ENCODE data around the gene AKR1C2. TPM values are rescaled to one million over a fixed set of nuclear protein-coding genes. Genes with fewer than 3 reads are reported as not detected.
"Not testable (repeated sequence)": the region's sequence is repeated elsewhere in the genome, so short reads cannot be mapped to it uniquely, and the experiment has no call there.

AKR1C2 gene
- total RNA-seq, 1 donor from 2014 or later, result 0.41 TPM

- no peak for FAIRE-seq
- Histone ChIP-seq H3K27ac (ENCODE audit: low read depth, low read length) (no peak overlapping the region), H3K4me1 (ENCODE audit: insufficient read depth, low read length) (no peaks in the 10 kb centered on the region), H3K4me2 (ENCODE audit: low read length) (no peak overlapping the region), H2AFZ (ENCODE audit: low read depth, low read length) (no peak overlapping the region), H3K79me2 (ENCODE audit: insufficient read depth, low read length) (no peaks in the 10 kb centered on the region), H3K9ac (ENCODE audit: low read length) (no peak overlapping the region), H4K20me1 (ENCODE audit: insufficient read depth, low read length) (no peaks in the 10 kb centered on the region), H3K36me3 (ENCODE audit: insufficient read depth, low read length) (no peaks in the 10 kb centered on the region), H3K9me3 (ENCODE audit: insufficient read depth, low read depth, low read length) (no peaks in the 10 kb centered on the region), H3K27me3 (ENCODE audit: insufficient read depth, low read length) (no peaks in the 10 kb centered on the region), H3K4me3 (ENCODE audit: insufficient read depth, low read depth, low read length) (no peak overlapping the region)
- H3K36me3 Mint-ChIP-seq (ENCODE audit: low read depth, unreplicated experiment), result no peaks in the 10 kb centered on the region
- no peak overlapping the region for H3K27ac Mint-ChIP-seq (ENCODE audit: unreplicated experiment)
- peaks cover 6% of the 10 kb centered on the region for H3K27me3 Mint-ChIP-seq (ENCODE audit: low read depth, unreplicated experiment)
- TF ChIP-seq EZH2 (IDR thresholded peaks at IDR 0.05; ENCODE audit: insufficient read depth, low read length), result no peak
- TF ChIP-seq, protein P1, sequence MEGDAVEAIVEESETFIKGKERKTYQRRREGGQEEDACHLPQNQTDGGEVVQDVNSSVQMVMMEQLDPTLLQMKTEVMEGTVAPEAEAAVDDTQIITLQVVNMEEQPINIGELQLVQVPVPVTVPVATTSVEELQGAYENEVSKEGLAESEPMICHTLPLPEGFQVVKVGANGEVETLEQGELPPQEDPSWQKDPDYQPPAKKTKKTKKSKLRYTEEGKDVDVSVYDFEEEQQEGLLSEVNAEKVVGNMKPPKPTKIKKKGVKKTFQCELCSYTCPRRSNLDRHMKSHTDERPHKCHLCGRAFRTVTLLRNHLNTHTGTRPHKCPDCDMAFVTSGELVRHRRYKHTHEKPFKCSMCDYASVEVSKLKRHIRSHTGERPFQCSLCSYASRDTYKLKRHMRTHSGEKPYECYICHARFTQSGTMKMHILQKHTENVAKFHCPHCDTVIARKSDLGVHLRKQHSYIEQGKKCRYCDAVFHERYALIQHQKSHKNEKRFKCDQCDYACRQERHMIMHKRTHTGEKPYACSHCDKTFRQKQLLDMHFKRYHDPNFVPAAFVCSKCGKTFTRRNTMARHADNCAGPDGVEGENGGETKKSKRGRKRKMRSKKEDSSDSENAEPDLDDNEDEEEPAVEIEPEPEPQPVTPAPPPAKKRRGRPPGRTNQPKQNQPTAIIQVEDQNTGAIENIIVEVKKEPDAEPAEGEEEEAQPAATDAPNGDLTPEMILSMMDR (IDR thresholded peaks at IDR 0.05; ENCODE audit: insufficient read depth, low read depth, low read length), result no peak
- peaks cover 10% of the 10 kb centered on the region for H3K4me1 Mint-ChIP-seq (ENCODE audit: low read depth, unreplicated experiment)
- H3K9me3 Mint-ChIP-seq (ENCODE audit: unreplicated experiment), result peaks cover 1% of the 10 kb centered on the region
- H3K4me3 Mint-ChIP-seq (ENCODE audit: unreplicated experiment), result no peak overlapping the region
- no peak for DNase-seq (ENCODE audit: low read depth)
These were observed 61.9 kb downstream of the AKR1C2 start for GRCh38 chr10:4941540-4942330.

GRCh38 chr10:4940909-4941308, 62.7 kb downstream of the AKR1C2 start:
- FAIRE-seq; H3K79me2 ChIP-seq (ENCODE audit: insufficient read depth, low read length); H3K9ac ChIP-seq (ENCODE audit: low read length); H3K36me3 ChIP-seq (ENCODE audit: insufficient read depth, low read length); H3K4me2 ChIP-seq (ENCODE audit: low read length); H3K27ac ChIP-seq (ENCODE audit: low read depth, low read length); H3K27me3 Mint-ChIP-seq (ENCODE audit: low read depth, unreplicated experiment); H3K36me3 Mint-ChIP-seq (ENCODE audit: low read depth, unreplicated experiment); H4K20me1 ChIP-seq (ENCODE audit: insufficient read depth, low read length); H3K4me3 ChIP-seq (ENCODE audit: insufficient read depth, low read depth, low read length); H3K9me3 Mint-ChIP-seq (ENCODE audit: unreplicated experiment); H3K4me3 Mint-ChIP-seq (ENCODE audit: unreplicated experiment); DNase-seq (ENCODE audit: low read depth); H3K27me3 ChIP-seq (ENCODE audit: insufficient read depth, low read length); H3K27ac Mint-ChIP-seq (ENCODE audit: unreplicated experiment); H2AFZ ChIP-seq (ENCODE audit: low read depth, low read length); H3K9me3 ChIP-seq (ENCODE audit: insufficient read depth, low read depth, low read length); H3K4me1 ChIP-seq (ENCODE audit: insufficient read depth, low read length): not testable (repeated sequence)
- H3K4me1 Mint-ChIP-seq (ENCODE audit: low read depth, unreplicated experiment), result peaks cover 10% of the 10 kb centered on the region

DNA sequence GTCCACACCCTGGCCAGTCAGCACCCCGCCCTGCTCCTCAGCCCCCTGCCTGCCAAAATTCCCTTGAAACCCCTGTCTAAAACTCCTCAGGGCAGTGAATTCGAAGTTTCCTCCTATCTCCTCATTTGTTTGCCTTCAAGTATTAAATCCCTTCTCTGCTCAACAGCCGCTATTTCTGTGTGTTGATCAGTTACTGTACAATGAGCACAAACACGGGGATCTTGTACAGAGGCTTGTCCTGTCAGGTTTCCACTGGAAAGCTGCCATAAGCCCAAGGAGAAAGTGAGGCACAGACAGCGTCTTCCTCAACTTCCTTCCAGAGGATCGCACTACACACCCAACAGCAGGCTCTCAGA, 63.6 kb downstream of the AKR1C2 start:
- not testable (repeated sequence) for H3K27ac ChIP-seq (ENCODE audit: low read depth, low read length); H3K9me3 ChIP-seq (ENCODE audit: insufficient read depth, low read depth, low read length); H3K4me1 ChIP-seq (ENCODE audit: insufficient read depth, low read length); H3K4me3 Mint-ChIP-seq (ENCODE audit: unreplicated experiment); H3K9ac ChIP-seq (ENCODE audit: low read length); H3K27me3 Mint-ChIP-seq (ENCODE audit: low read depth, unreplicated experiment); H3K4me3 ChIP-seq (ENCODE audit: insufficient read depth, low read depth, low read length); FAIRE-seq; H3K4me2 ChIP-seq (ENCODE audit: low read length); DNase-seq (ENCODE audit: low read depth); H2AFZ ChIP-seq (ENCODE audit: low read depth, low read length); H3K36me3 Mint-ChIP-seq (ENCODE audit: low read depth, unreplicated experiment); H3K27me3 ChIP-seq (ENCODE audit: insufficient read depth, low read length); H3K79me2 ChIP-seq (ENCODE audit: insufficient read depth, low read length); H4K20me1 ChIP-seq (ENCODE audit: insufficient read depth, low read length); H3K27ac Mint-ChIP-seq (ENCODE audit: unreplicated experiment); H3K9me3 Mint-ChIP-seq (ENCODE audit: unreplicated experiment); H3K36me3 ChIP-seq (ENCODE audit: insufficient read depth, low read length)
- H3K4me1 Mint-ChIP-seq (ENCODE audit: low read depth, unreplicated experiment), result peaks cover 10% of the 10 kb centered on the region
